CD4-positive, CD25-positive, alpha-beta regulatory T cell (primary cell): Measurements from ENCODE around the gene FAM25G. TPM values are rescaled to one million over a fixed set of nuclear protein-coding genes. Genes with fewer than 3 reads are reported as not detected.
A peak's percentile ranks its signal among the peaks of the same experiment; 100 is the strongest.
"Not testable (repeated sequence)": the region's sequence is repeated elsewhere in the genome, so short reads cannot be mapped to it uniquely, and the experiment has no call there.

Source experiments
- ATAC-seq, 2 donors: fragments of 150-1000 bp; cut with Tn5 transposase; one replicate each; pipeline ENCODE4 v1.10.0; 2021; ENCODE audit warnings: low read depth in 2 of 2, moderate number of reproducible peaks in 2 of 2, moderate library complexity in 1 of 2
- DNase-seq, 3 donors: peaks; one replicate each; pipeline versions ENCODE4 v3.0.0 to v3.0.0-alpha.2; 2012 to 2022; ENCODE audit warnings: mixed read lengths in 1 of 3
- H3K27ac ChIP-seq: one replicate; pipeline ENCODE4 v1.7.0; 2013; ENCODE audit warnings: mild to moderate bottlenecking, low read length; ENCODE audit not compliant: insufficient read depth, poor library complexity, severe bottlenecking
- H3K27me3 ChIP-seq: one replicate; pipeline ENCODE4 v1.7.0; 2013; ENCODE audit warnings: low read length; ENCODE audit not compliant: control insufficient read depth, insufficient read depth
- H3K36me3 ChIP-seq: one replicate; pipeline ENCODE4 v1.7.0; 2013; ENCODE audit warnings: mild to moderate bottlenecking, low read length, moderate library complexity; ENCODE audit not compliant: control insufficient read depth, insufficient read depth
- H3K4me1 ChIP-seq: 2 replicates; pipeline ENCODE4 v1.7.0; 2013; ENCODE audit warnings: mild to moderate bottlenecking, low read length; ENCODE audit not compliant: insufficient read depth, control insufficient read depth, poor library complexity, severe bottlenecking
- H3K4me3 ChIP-seq: one replicate; pipeline ENCODE4 v1.7.0; 2013; ENCODE audit warnings: low read depth, mild to moderate bottlenecking, low read length, moderate library complexity
- H3K9me3 ChIP-seq, 2 experiments: 1 replicate in 1 of 2; 2 replicates in 1 of 2; pipeline ENCODE4 v1.7.0; 2013; ENCODE audit warnings: low read length in 2 of 2, mild to moderate bottlenecking in 1 of 2, moderate library complexity in 1 of 2; ENCODE audit not compliant: control insufficient read depth in 2 of 2
- H3K27ac Mint-ChIP-seq, 3 donors: one replicate each; pipeline ENCODE4 v1.8.0; 2020 to 2022; ENCODE audit warnings: mild to moderate bottlenecking in 3 of 3, mixed read lengths in 3 of 3, moderate library complexity in 2 of 3
- H3K27me3 Mint-ChIP-seq: one replicate; pipeline ENCODE4 v1.8.0; 2022; ENCODE audit warnings: mild to moderate bottlenecking, mixed read lengths
- H3K36me3 Mint-ChIP-seq: one replicate; pipeline ENCODE4 v1.8.0; 2020; ENCODE audit warnings: mixed read lengths
- H3K4me1 Mint-ChIP-seq, 4 donors: one replicate each; pipeline ENCODE4 v1.8.0; 2020 to 2022; ENCODE audit warnings: mixed read lengths in 4 of 4, mild to moderate bottlenecking in 1 of 4
- H3K4me3 Mint-ChIP-seq, 4 donors: one replicate each; pipeline ENCODE4 v1.8.0; 2020 to 2022; ENCODE audit warnings: mild to moderate bottlenecking in 4 of 4, mixed read lengths in 4 of 4, moderate library complexity in 3 of 4
- H3K9me3 Mint-ChIP-seq, 7 donors: one replicate each; pipeline ENCODE4 v1.8.0; 2020 to 2022; ENCODE audit warnings: mixed read lengths in 7 of 7, mild to moderate bottlenecking in 3 of 7, moderate library complexity in 2 of 7
- polyA plus RNA-seq, 4 donors: library from polyadenylated mRNA; unstranded; fragments of 300-500 nt; fragmentation: Illumina TruSeq; gene quantifications; one replicate each; pipeline ENCODE4 v1.2.3, GENCODE V29; 2021
- total RNA-seq: library from RNA; stranded (reverse); gene quantifications from one replicate; pipeline ENCODE4 v1.2.3, GENCODE V29; 2022

FAM25G gene
- total and polyA plus RNA-seq, 5 donors from 2014 or later: not detected

DNA sequence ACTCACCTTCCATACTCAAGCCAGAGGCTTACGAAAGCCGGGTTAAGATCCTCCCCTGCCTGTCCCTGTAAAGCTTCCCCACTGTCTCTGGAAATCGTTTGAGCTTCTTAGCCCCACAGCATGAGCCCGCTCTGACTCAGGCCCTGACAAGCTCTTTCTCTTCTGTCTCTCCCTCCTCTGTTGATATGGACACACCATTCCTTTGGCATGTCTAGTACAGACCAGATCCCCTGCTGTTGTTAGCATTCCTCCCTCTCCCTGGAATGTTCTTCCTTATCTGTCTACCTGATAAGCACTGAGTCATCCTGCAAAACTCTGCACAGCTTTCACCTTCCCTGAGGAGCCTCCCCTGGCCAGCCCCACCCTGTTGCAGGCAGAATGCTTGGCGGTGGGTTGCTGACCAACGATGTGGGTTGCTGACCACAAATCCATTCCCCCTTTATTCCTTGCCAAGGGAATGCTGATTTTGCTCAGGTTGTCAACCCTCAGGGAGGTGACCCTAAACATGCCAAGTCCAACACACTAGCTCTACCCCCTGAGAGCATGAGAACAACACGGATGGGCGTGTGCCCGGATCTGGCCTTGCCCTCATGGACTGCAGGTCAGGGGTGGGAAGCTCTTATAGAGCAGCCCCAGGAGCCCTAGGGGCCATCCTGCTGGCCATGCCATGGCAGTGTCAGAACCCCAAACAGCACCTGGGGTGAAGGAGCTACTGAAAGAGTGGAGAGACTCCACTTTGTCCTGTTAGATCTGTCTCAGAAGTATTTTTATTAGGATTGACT, 28.7 kb downstream of the FAM25G start:
- H3K4me1 ChIP-seq, H3K36me3 Mint-ChIP-seq, H3K4me3 ChIP-seq, DNase-seq, H3K36me3 ChIP-seq, H3K9me3 Mint-ChIP-seq, H3K27me3 Mint-ChIP-seq, H3K27me3 ChIP-seq, ATAC-seq, H3K9me3 ChIP-seq, H3K4me3 Mint-ChIP-seq, H3K27ac Mint-ChIP-seq, H3K4me1 Mint-ChIP-seq, H3K27ac ChIP-seq: not testable (repeated sequence)

DNA sequence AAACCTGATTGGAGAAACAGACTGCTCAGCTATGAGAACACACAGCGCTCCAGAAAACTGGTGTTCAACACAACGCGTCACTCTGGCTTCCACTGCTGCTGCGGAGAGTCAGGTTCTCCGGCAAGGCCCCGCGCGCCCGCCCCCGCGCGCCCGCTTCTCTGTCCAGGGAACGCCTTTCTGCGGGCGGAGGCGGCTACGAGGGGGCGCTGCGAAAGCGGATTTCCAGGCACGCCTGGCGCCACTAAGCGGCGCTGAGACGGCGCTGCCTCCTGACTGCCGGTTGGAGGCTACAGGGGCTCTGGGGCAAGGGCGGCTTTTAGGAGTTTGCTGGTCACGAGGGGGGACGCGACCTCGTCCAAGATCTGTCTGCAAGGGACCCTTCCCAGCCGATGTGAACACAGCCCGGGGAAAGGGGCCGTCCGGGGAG, 30.2 kb downstream of the FAM25G start:
- H3K27me3 ChIP-seq, H3K27ac ChIP-seq, H3K27ac Mint-ChIP-seq, H3K36me3 Mint-ChIP-seq, H3K9me3 Mint-ChIP-seq, H3K4me1 ChIP-seq, H3K4me1 Mint-ChIP-seq, H3K4me3 Mint-ChIP-seq, H3K36me3 ChIP-seq, H3K27me3 Mint-ChIP-seq, DNase-seq, H3K9me3 ChIP-seq, H3K4me3 ChIP-seq: not testable (repeated sequence)
- peak in 1 of 2 donors; percentile 48 for ATAC-seq

DNA sequence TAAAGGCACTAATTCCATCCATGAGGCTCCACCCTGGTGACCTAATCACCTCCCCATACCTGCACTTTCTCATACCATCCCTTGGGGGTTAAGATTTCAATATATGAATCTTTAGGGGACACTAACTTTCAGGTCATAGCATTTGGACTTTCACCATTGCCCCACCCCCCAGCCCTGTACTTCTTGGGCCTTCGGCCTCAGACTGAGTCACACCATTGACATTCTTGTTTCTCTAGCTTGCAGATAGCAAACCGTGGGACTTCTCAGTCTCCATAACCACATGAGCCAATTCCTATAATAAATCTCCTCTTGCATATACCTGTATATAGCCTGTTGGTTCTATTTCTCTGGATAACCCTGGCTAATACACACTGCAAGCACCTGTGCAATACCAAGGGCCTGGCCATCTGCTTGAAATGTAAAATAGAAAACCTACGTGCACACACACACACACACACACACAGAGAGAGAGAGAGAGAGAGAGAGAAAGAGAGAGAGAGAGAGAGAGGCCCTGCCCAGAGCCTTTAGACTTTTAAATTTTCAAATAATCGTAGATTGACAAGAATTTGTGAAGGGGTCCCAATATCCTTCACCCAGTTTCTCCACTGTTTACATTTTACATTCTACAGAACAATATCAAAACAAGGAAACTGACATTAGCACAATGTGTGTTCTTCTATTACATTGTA, 32.9 kb downstream of the FAM25G start:
- DNase-seq (no peak), ATAC-seq (no peak)
- Mint-ChIP-seq H3K9me3 (no peaks in the 10 kb centered on the region), H3K4me1 (peaks cover 0 to 2% (median 0%) of the 10 kb centered on the region in 4 donors), H3K4me3 (no peak overlapping the region), H3K36me3 (no peaks in the 10 kb centered on the region), H3K27ac (no peak overlapping the region), H3K27me3 (peaks cover 6% of the 10 kb centered on the region)
- Histone ChIP-seq H3K27ac (no peak overlapping the region), H3K9me3 (no peaks in the 10 kb centered on the region), H3K4me1 (no peaks in the 10 kb centered on the region), H3K4me3 (no peak overlapping the region), H3K36me3 (no peaks in the 10 kb centered on the region), H3K27me3 (no peaks in the 10 kb centered on the region)

DNA sequence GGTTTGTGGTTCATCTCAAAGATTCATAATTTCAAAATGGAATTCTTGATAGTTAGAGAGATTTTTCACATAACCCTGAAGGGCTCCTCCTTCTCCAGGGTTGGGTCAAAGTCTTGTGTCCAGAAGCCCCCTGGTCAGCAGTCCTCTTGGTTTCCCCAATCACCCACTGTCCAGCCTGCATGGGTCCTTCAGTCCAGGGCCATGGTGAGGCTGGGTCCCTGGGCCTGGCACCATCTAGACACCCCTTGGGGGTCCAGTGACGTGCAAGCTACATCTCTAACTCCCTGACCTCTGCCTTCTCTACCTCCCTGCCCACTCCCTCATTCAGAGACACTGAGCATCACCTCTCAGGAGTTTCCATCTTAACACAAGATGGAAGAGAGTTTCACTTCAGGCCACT, 33.7 kb downstream of the FAM25G start:
- H3K4me1 Mint-ChIP-seq: peaks cover 0 to 2% (median 0%) of the 10 kb centered on the region in 4 donors
- Histone ChIP-seq H3K36me3 (no peaks in the 10 kb centered on the region), H3K9me3 (no peaks in the 10 kb centered on the region), H3K4me3 (no peak overlapping the region), H3K4me1 (no peaks in the 10 kb centered on the region), H3K27me3 (no peaks in the 10 kb centered on the region), H3K27ac (no peak overlapping the region)
- no peak overlapping the region for H3K4me3 Mint-ChIP-seq
- H3K9me3 Mint-ChIP-seq: no peaks in the 10 kb centered on the region
- H3K27ac Mint-ChIP-seq: no peak overlapping the region
- no peak for ATAC-seq
- no peak for DNase-seq
- H3K27me3 Mint-ChIP-seq: peaks cover 6% of the 10 kb centered on the region
- no peaks in the 10 kb centered on the region for H3K36me3 Mint-ChIP-seq

DNA sequence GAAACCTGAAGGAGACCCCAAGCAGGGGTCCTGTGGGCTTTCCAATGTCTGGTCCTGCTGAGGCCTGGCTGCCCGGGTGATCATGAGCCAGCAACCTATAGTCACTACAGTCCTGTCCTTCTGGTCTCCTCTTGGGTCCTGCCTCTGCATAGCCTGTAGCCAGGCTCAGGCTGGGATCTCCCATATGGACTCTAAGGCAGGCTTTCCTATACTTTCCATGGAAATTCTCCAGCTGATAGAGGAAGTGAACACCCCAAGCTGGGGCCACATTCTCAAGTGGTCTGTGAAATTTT, 34.0 kb downstream of the FAM25G start:
- ATAC-seq: no peak
- H3K4me1 Mint-ChIP-seq: peaks cover 0 to 2% (median 0%) of the 10 kb centered on the region in 4 donors
- no peak overlapping the region for H3K27ac ChIP-seq

DNA sequence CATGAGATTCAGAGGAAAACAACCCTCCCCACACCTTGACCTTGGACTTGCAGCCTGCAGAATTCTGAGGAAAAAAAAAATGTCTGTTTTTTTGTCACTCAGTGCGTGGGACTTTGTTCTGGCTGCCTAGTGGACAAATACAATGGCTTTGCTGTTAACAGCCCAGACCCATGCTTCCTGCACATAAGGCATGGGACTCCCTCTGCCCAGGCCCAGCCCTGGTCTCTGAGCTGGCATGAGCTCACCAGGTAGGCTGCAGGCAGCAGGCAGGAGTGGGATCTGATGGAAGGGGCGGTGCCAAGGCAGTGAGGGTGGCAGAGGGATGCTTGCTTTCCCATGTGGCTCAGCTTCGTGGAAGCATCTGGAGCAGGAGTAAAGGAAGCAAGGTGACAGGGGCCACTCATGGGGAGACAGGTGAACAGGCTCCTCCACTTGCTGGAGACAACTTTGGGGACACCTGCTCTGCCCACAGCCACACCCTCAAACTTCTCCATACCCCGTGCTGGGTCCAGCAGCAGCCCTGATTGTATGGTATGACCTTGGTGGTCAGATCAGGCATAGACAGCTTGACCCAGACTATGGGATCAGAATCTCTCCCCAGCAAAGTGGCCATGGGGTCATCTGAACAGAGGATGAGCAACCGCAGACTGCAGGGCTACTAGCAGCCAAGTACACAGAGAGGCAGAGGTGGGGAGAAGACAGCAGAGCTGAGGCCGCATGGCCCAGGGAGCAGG, 34.5 kb downstream of the FAM25G start:
- Histone ChIP-seq H3K4me1 (no peaks in the 10 kb centered on the region), H3K27ac (no peak overlapping the region), H3K27me3 (no peaks in the 10 kb centered on the region), H3K4me3 (no peak overlapping the region), H3K36me3 (no peaks in the 10 kb centered on the region), H3K9me3 (no peaks in the 10 kb centered on the region)
- Mint-ChIP-seq H3K9me3 (no peaks in the 10 kb centered on the region), H3K4me3 (no peak overlapping the region), H3K4me1 (peaks cover 0 to 2% (median 0%) of the 10 kb centered on the region in 4 donors), H3K27ac (no peak overlapping the region), H3K27me3 (peaks cover 10% of the 10 kb centered on the region), H3K36me3 (no peaks in the 10 kb centered on the region)
- no peak for DNase-seq
- no peak for ATAC-seq

More for the DNA sequence above, 34.0 kb downstream of the FAM25G start:
- H3K27ac Mint-ChIP-seq: no peak overlapping the region
- no peaks in the 10 kb centered on the region for H3K36me3 ChIP-seq
- no peaks in the 10 kb centered on the region for H3K9me3 ChIP-seq
- H3K4me3 Mint-ChIP-seq: no peak overlapping the region
- H3K27me3 Mint-ChIP-seq: peaks cover 8% of the 10 kb centered on the region
- no peak overlapping the region for H3K4me3 ChIP-seq
- H3K4me1 ChIP-seq: no peaks in the 10 kb centered on the region
- H3K9me3 Mint-ChIP-seq: no peaks in the 10 kb centered on the region
- no peaks in the 10 kb centered on the region for H3K27me3 ChIP-seq
- no peak for DNase-seq
- no peaks in the 10 kb centered on the region for H3K36me3 Mint-ChIP-seq

DNA sequence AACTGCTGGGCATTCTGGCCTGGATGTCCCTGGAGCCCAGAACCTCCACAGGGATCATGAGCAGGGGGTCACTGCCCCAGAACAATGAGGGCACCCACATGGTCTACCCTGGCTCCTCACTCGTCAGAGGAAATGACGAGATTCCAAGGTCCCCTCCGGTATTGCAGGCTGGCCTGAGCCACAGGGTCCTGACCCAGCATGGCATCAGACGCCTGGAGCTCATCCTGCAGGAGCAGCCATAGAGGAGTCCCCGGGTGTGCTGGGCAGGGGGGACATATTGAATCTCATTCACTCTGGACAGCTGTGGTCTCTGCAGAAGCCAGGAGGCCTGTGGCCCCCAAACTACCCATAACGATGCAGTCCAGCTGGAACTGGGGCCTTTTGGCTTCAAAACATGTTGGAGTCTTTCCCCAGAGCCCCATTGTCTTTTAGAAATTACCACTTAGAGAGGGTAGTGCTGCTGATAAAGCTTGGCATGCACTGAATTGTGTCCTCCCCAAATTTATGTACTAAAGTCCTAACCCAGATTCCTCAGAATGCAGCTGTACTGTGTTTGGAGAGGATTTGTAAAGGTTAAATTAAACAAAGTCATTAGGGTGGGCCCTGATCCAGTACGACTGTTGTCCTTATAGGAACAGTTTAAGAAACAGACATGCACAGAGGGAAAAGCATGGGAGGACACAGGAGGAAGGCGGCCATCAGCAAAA, 35.3 kb downstream of the FAM25G start:
- Mint-ChIP-seq H3K27ac (no peak overlapping the region), H3K9me3 (no peaks in the 10 kb centered on the region), H3K27me3 (peaks cover 10% of the 10 kb centered on the region), H3K36me3 (no peaks in the 10 kb centered on the region), H3K4me1 (no peaks in the 10 kb centered on the region), H3K4me3 (no peak overlapping the region)
- Histone ChIP-seq H3K9me3 (no peaks in the 10 kb centered on the region), H3K4me1 (no peaks in the 10 kb centered on the region), H3K27ac (no peak overlapping the region), H3K36me3 (no peaks in the 10 kb centered on the region), H3K27me3 (no peaks in the 10 kb centered on the region), H3K4me3 (no peak overlapping the region)
- DNase-seq (no peak), ATAC-seq (no peak)
